ENCODE results near the gene INSM1.

Gene INSM1

GRCh38 chr20:20362774-20363433 is 5.0 kb upstream of the INSM1 start:
- in situ Hi-C loops (cut with HindIII; ENCODE audit: low sequenced_read_pairs) = no loop called here

- in situ Hi-C loops (cut with HindIII; ENCODE audit: low sequenced_read_pairs) = no loop called here
Measured at GRCh38 chr20:20363434-20363798, 4.5 kb upstream of the INSM1 start.

GRCh38 chr20:20363799-20364592 is 3.9 kb upstream of the INSM1 start:
- in situ Hi-C loops (cut with HindIII; ENCODE audit: low sequenced_read_pairs) = no loop called here

- in situ Hi-C loops (cut with HindIII; ENCODE audit: low sequenced_read_pairs) = no loop called here
Measured at GRCh38 chr20:20364593-20365479, 3.1 kb upstream of the INSM1 start.

GRCh38 chr20:20365480-20366161 is 2.3 kb upstream of the INSM1 start:
- in situ Hi-C loops (cut with HindIII; ENCODE audit: low sequenced_read_pairs) = no loop called here

- in situ Hi-C loops (cut with HindIII; ENCODE audit: low sequenced_read_pairs) = no loop called here
Measured at GRCh38 chr20:20366551-20366875, 1.4 kb upstream of the INSM1 start.

- in situ Hi-C loops (cut with HindIII; ENCODE audit: low sequenced_read_pairs) = no loop called here
Measured at GRCh38 chr20:20366876-20367574, 879 bp upstream of the INSM1 start.

GRCh38 chr20:20368418-20369249 is 730 bp downstream of the INSM1 start:
- in situ Hi-C loops (cut with HindIII; ENCODE audit: low sequenced_read_pairs) = no loop called here

- in situ Hi-C loops (cut with HindIII; ENCODE audit: low sequenced_read_pairs) = no loop called here
Measured at GRCh38 chr20:20369250-20370093, 1.6 kb downstream of the INSM1 start.

GRCh38 chr20:20370094-20370575 is 2.2 kb downstream of the INSM1 start:
- in situ Hi-C loops (cut with HindIII; ENCODE audit: low sequenced_read_pairs) = no loop called here

- in situ Hi-C loops (cut with HindIII; ENCODE audit: low sequenced_read_pairs) = no loop called here
Measured at GRCh38 chr20:20371083-20371482, 3.2 kb downstream of the INSM1 start.

- in situ Hi-C loops (cut with HindIII; ENCODE audit: low sequenced_read_pairs) = no loop called here
Measured at GRCh38 chr20:20371681-20372080, 3.8 kb downstream of the INSM1 start.

- in situ Hi-C loops (cut with HindIII; ENCODE audit: low sequenced_read_pairs) = no loop called here
Measured at GRCh38 chr20:20373091-20373571, 5.2 kb downstream of the INSM1 start.

GRCh38 chr20:20375862-20376261 is 8.0 kb downstream of the INSM1 start:
- in situ Hi-C loops (cut with HindIII; ENCODE audit: low sequenced_read_pairs) = loop anchor here (25.0 kb wide), 1 partner anchor 186 kb away; no protein-coding TSS in a partner anchor

GRCh38 chr20:20386192-20386591 is 18.3 kb downstream of the INSM1 start:
- in situ Hi-C loops (cut with HindIII; ENCODE audit: low sequenced_read_pairs) = loop anchor here (25.0 kb wide), 1 partner anchor 176 kb away; no protein-coding TSS in a partner anchor

- in situ Hi-C loops (cut with HindIII; ENCODE audit: low sequenced_read_pairs) = loop anchor here (25.0 kb wide), 1 partner anchor 172 kb away; no protein-coding TSS in a partner anchor
Measured at GRCh38 chr20:20390393-20390792, 22.5 kb downstream of the INSM1 start.

GRCh38 chr20:20391115-20391514 is 23.2 kb downstream of the INSM1 start:
- in situ Hi-C loops (cut with HindIII; ENCODE audit: low sequenced_read_pairs) = loop anchor here (25.0 kb wide), 1 partner anchor 171 kb away; no protein-coding TSS in a partner anchor

- in situ Hi-C loops (cut with HindIII; ENCODE audit: low sequenced_read_pairs) = loop anchor here (25.0 kb wide), 1 partner anchor 171 kb away; no protein-coding TSS in a partner anchor
Measured at GRCh38 chr20:20391766-20392165, 23.9 kb downstream of the INSM1 start.
